ENCODE data around the gene CTCF.

Gene CTCF

GRCh38 chr16:67562918-67563707 lies 787 bp downstream of the CTCF start:
- DNase-seq, result peak; percentile 74
- no peaks in the 10 kb centered on the region for H3K9me3 Mint-ChIP-seq
- peak overlapping the region; percentile 88 for H3K27ac Mint-ChIP-seq
- H3K4me3 Mint-ChIP-seq, result peak overlapping the region; percentile 89
- peaks cover 9% of the 10 kb centered on the region for H3K36me3 Mint-ChIP-seq (ENCODE audit: low read depth)
- peaks cover 34% of the 10 kb centered on the region for H3K4me1 Mint-ChIP-seq
- no peak for TF ChIP-seq CTCF (IDR thresholded peaks at IDR 0.05)
- no peaks in the 10 kb centered on the region for H3K27me3 Mint-ChIP-seq (ENCODE audit: low read depth, poor library complexity)

DNA sequence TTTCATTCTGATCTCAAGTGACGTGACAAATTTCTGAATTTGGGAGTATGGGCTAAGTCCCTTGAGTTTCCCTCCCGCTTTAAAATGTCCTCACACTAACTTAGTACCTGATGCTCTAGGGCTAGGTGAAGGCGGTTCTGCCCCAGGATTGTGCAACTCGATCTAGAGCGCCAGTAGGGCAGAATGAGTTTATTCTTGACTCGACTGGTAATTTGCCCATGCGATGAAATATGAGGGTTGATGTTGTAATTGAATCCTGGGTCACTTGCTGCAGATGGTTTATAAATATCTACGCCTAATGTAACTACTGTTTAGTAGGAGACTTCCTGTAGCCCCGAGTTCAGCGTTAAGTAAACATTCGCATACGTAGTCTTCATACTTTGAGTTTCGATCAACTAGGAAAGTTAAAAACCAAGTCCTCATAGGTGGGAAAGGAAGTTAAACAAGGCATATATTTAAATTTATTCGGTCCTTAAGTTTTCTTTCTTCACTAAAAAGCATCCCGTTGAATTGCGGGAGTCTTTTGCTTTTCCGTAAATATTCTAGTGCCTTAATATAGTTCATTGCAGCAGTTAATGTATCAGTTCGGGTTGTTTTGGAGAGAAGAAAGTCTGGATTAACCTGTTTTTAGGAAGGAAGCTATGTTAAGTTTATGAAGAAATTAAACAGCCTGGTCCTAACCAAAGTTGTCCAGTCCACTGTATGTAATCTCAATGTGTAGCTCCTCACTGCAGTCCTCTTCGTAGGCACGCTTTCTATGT lies 1.6 kb downstream of the CTCF start:
- Mint-ChIP-seq H3K9me3 (no peaks in the 10 kb centered on the region), H3K4me1 (peaks cover 34% of the 10 kb centered on the region), H3K27ac (peak overlapping the region; percentile 88), H3K36me3 (ENCODE audit: low read depth) (peaks cover 9% of the 10 kb centered on the region), H3K27me3 (ENCODE audit: low read depth, poor library complexity) (no peaks in the 10 kb centered on the region), H3K4me3 (peak overlapping the region; percentile 89)
- no peak for TF ChIP-seq CTCF (IDR thresholded peaks at IDR 0.05)
- no peak for DNase-seq

- Mint-ChIP-seq H3K36me3 (ENCODE audit: low read depth) (peaks cover 11% of the 10 kb centered on the region), H3K4me1 (peaks cover 29% of the 10 kb centered on the region), H3K9me3 (no peaks in the 10 kb centered on the region), H3K4me3 (no peak overlapping the region), H3K27ac (no peak overlapping the region), H3K27me3 (ENCODE audit: low read depth, poor library complexity) (no peaks in the 10 kb centered on the region)
- DNase-seq, result no peak
- TF ChIP-seq CTCF (IDR thresholded peaks at IDR 0.05), result no peak
These were observed 3.3 kb downstream of the CTCF start for GRCh38 chr16:67565470-67566100.

DNA sequence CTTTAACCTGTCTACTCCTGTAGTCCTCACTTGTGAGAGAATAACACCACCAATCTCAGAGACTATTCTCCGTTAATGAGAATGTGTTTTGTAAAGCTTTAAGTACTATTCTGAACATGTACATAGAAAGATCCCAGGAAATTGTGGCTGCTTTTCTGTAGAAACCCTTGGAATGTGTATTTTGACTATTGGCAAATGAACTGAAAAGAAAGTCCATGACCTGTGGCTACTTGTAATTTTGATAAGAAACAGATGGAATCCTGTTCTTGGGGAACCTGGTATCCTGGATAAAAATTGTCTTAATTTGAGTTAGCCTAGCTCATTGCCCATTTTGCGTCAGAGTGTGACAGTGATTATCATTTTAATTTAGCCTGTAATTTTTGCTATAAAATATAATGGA lies 9.1 kb downstream of the CTCF start:
- peaks cover 7% of the 10 kb centered on the region for H3K4me1 Mint-ChIP-seq
- H3K27me3 Mint-ChIP-seq (ENCODE audit: low read depth, poor library complexity), result no peaks in the 10 kb centered on the region
- peaks cover 69% of the 10 kb centered on the region for H3K36me3 Mint-ChIP-seq (ENCODE audit: low read depth)
- no peak for TF ChIP-seq CTCF (IDR thresholded peaks at IDR 0.05)
- no peak overlapping the region for H3K27ac Mint-ChIP-seq
- H3K9me3 Mint-ChIP-seq, result no peaks in the 10 kb centered on the region
- no peak overlapping the region for H3K4me3 Mint-ChIP-seq
- DNase-seq, result no peak

DNA sequence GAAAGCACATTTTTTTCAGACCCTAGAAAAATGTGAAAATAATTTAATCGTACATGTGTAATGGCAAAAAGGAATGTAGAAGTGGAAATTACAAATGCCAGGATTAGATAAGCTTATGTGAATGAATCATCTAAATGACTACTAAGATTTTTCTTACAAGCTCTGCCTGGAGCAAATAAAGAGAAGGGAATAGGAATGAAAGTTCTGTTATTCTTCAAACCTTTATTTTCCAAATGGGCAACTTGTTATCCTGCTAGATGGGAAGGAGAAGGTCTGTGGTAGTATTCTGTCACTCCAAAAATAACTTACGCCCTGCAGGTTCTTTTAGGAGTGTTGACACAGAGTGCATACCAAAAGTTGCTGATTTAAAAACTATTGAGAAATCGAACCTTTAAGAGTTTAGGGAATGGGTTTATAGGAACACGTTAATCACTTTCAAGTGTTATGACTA lies 9.7 kb downstream of the CTCF start:
- Mint-ChIP-seq H3K9me3 (no peaks in the 10 kb centered on the region), H3K36me3 (ENCODE audit: low read depth) (peaks cover 70% of the 10 kb centered on the region), H3K4me1 (peaks cover 3% of the 10 kb centered on the region), H3K27me3 (ENCODE audit: low read depth, poor library complexity) (no peaks in the 10 kb centered on the region), H3K4me3 (no peak overlapping the region), H3K27ac (no peak overlapping the region)
- DNase-seq, result no peak
- no peak for TF ChIP-seq CTCF (IDR thresholded peaks at IDR 0.05)

Data from nephron progenitor cell (in vitro differentiated cells).